Measurements from ENCODE around the gene AFF3.

GRCh38 chr2:99621774-99622173, 520.6 kb downstream of the AFF3 start:
- TF ChIP-seq CTCF (IDR thresholded peaks at IDR 0.05) (no peak), POLR2A (IDR thresholded peaks at IDR 0.05) (no peak)
